HEK293 (cell line): Measurements from ENCODE around the gene CENPP.
A peak's percentile ranks its signal among the peaks of the same experiment; 100 is the strongest.

Experiments
- BCL6B ChIP-seq: fragments of 450-650 bp; formaldehyde crosslinking; IDR thresholded peaks from 2 replicates; pipeline ENCODE4 v1.5.1; 2017; ENCODE audit warnings: missing biosample characterization, missing genetic modification characterization
- GLI4 ChIP-seq: fragments of 450-650 bp; formaldehyde crosslinking; IDR thresholded peaks from 2 replicates; pipeline ENCODE4 v1.5.1; 2016; ENCODE audit warnings: missing biosample characterization, missing genetic modification characterization
- HOXD13 ChIP-seq: sonication (generic); formaldehyde crosslinking; IDR thresholded peaks from 2 replicates; pipeline ENCODE4 v1.8.0; 2022; ENCODE audit warnings: missing genetic modification reagents, borderline replicate concordance
- KLF1 ChIP-seq: fragments of 450-650 bp; formaldehyde crosslinking; IDR thresholded peaks from 2 replicates; pipeline ENCODE4 v1.5.1; 2016; ENCODE audit warnings: missing biosample characterization, missing genetic modification characterization
- KLF17 ChIP-seq: fragments of 450-650 bp; formaldehyde crosslinking; IDR thresholded peaks from 2 replicates; pipeline ENCODE4 v1.5.1; 2016; ENCODE audit warnings: missing biosample characterization, missing genetic modification characterization
- MZF1 ChIP-seq: fragments of 450-650 bp; formaldehyde crosslinking; IDR thresholded peaks from 2 replicates; pipeline ENCODE4 v1.5.1; 2017; ENCODE audit warnings: missing biosample characterization, missing genetic modification characterization, borderline replicate concordance
- PRDM2 ChIP-seq: fragments of 450-650 bp; formaldehyde crosslinking; IDR thresholded peaks from 2 replicates; pipeline ENCODE4 v1.5.1; 2016; ENCODE audit warnings: missing biosample characterization, missing genetic modification characterization, borderline replicate concordance
- REST ChIP-seq: fragments of 450-650 bp; formaldehyde crosslinking; IDR thresholded peaks from 2 replicates; pipeline ENCODE4 v1.5.1; 2016; ENCODE audit warnings: missing biosample characterization, missing genetic modification characterization
- SP2 ChIP-seq: fragments of 450-650 bp; formaldehyde crosslinking; IDR thresholded peaks from 2 replicates; pipeline ENCODE4 v1.5.1; 2016; ENCODE audit warnings: missing biosample characterization, missing genetic modification characterization
- ZBTB1 ChIP-seq: fragments of 450-650 bp; formaldehyde crosslinking; IDR thresholded peaks from 2 replicates; pipeline ENCODE4 v1.5.1; 2016; ENCODE audit warnings: missing biosample characterization, missing genetic modification characterization
- ZBTB21 ChIP-seq: fragments of 450-650 bp; formaldehyde crosslinking; IDR thresholded peaks from 2 replicates; pipeline ENCODE4 v1.5.1; 2017; ENCODE audit warnings: missing biosample characterization, missing genetic modification characterization
- ZBTB44 ChIP-seq: fragments of 450-650 bp; IDR thresholded peaks from 2 replicates; pipeline ENCODE4 v1.5.1; 2018; ENCODE audit warnings: missing biosample characterization, mild to moderate bottlenecking, missing genetic modification characterization
- ZBTB49 ChIP-seq: fragments of 450-650 bp; formaldehyde crosslinking; IDR thresholded peaks from 2 replicates; pipeline ENCODE4 v1.5.1; 2016; ENCODE audit warnings: missing biosample characterization, missing genetic modification characterization, low read depth
- ZFP69B ChIP-seq: fragments of 450-650 bp; formaldehyde crosslinking; IDR thresholded peaks from 2 replicates; pipeline ENCODE4 v1.5.1; 2016; ENCODE audit warnings: missing biosample characterization, missing genetic modification characterization
- ZNF26 ChIP-seq: fragments of 450-650 bp; formaldehyde crosslinking; IDR thresholded peaks from 2 replicates; pipeline ENCODE4 v1.5.1; 2016; ENCODE audit warnings: missing biosample characterization, missing genetic modification characterization
- ZNF404 ChIP-seq: fragments of 450-650 bp; formaldehyde crosslinking; IDR thresholded peaks from 2 replicates; pipeline ENCODE4 v1.5.1; 2017; ENCODE audit warnings: missing biosample characterization, missing genetic modification characterization
- ZNF629 ChIP-seq: fragments of 450-650 bp; formaldehyde crosslinking; IDR thresholded peaks from 2 replicates; pipeline ENCODE4 v1.5.1; 2017; ENCODE audit warnings: missing biosample characterization, missing genetic modification characterization
- ZNF645 ChIP-seq: fragments of 450-650 bp; formaldehyde crosslinking; IDR thresholded peaks from 2 replicates; pipeline ENCODE4; 2016; ENCODE audit warnings: missing biosample characterization, missing genetic modification characterization
- ZNF677 ChIP-seq: fragments of 450-650 bp; IDR thresholded peaks from 2 replicates; pipeline ENCODE4 v1.5.0; 2018; ENCODE audit warnings: missing biosample characterization, mild to moderate bottlenecking, missing genetic modification characterization, moderate library complexity
- ZNF76 ChIP-seq: fragments of 450-650 bp; formaldehyde crosslinking; IDR thresholded peaks from 2 replicates; pipeline ENCODE4; 2016; ENCODE audit warnings: low read depth, missing biosample characterization, missing genetic modification characterization, borderline replicate concordance
- ZNF830 ChIP-seq: fragments of 450-650 bp; IDR thresholded peaks from 2 replicates; pipeline ENCODE4 v1.5.0; 2018; ENCODE audit warnings: missing biosample characterization, missing genetic modification characterization, low read depth, mild to moderate bottlenecking, moderate library complexity

CENPP gene

GRCh38 chr9:92607088-92607487 is 281.3 kb downstream of the CENPP start (continued):
- TF ChIP-seq PRDM2, result no peak
- TF ChIP-seq ZBTB1 (tag by site-specific recombination), result no peak
- no peak for TF ChIP-seq GLI4 (tag by site-specific recombination)
- TF ChIP-seq ZBTB44 (tag by site-specific recombination), result peak; percentile 52; the same call in 1 of the 2 replicates
- no peak for TF ChIP-seq ZNF26 (tag by site-specific recombination)
- TF ChIP-seq KLF17, result no peak
- TF ChIP-seq ZNF404 (tag by site-specific recombination), result no peak
- TF ChIP-seq BCL6B (tag by site-specific recombination), result 0 out of 2 replicates have a peak, but pooled peaks have one; percentile 33
- no peak; the same call in 1 of the 2 replicates for TF ChIP-seq ZNF830 (tag by site-specific recombination)
- TF ChIP-seq ZNF629, result 0 out of 2 replicates have a peak, but pooled peaks have one; percentile 27
- TF ChIP-seq ZNF76, result no peak
- TF ChIP-seq ZNF677 (tag by site-specific recombination), result no peak
- no peak for TF ChIP-seq SP2
- no peak for TF ChIP-seq ZBTB21
- no peak for TF ChIP-seq KLF1
- no peak for TF ChIP-seq ZNF645 (tag by site-specific recombination)
- no peak for TF ChIP-seq REST
- TF ChIP-seq MZF1, result no peak
- TF ChIP-seq ZBTB49, result no peak
- TF ChIP-seq ZFP69B (tag by site-specific recombination), result no peak
- no peak for TF ChIP-seq HOXD13
